ENCODE data around the gene GLRB.

DNA sequence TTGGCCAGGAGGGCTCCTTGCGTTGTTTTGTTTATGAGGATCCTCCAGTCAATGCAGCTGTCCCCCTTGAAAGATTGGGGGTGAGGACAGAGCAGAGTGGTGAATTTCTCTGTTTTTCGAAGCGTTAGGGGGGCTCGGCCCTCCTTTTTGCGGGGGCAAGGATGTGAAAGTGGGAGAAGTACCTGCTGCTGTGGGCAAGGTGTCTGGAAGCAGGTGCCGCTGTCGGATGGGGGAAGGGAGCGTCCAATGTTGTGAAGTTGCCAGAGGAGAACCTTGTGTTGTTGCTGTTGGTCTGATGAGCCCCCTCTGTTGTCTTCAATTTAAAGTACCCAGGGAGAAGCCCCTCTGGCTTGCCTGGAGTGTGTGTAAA lies 613 bp downstream of the GLRB start:
- no peak for TF ChIP-seq ATF2 (CRISPR knock-in tag; IDR thresholded peaks at IDR 0.05)
- TF ChIP-seq SPI1 (IDR thresholded peaks at IDR 0.05; ENCODE audit: borderline replicate concordance, low read depth, low read length), result no peak
- no peak for TF ChIP-seq CTCF (IDR thresholded peaks at IDR 0.05 in 2 of 3, conservative IDR thresholded peaks at IDR 0.05 in 1 of 3; ENCODE audit: insufficient read depth in 2 of 3, low read depth in 1 of 3, low read length in 3 of 3)
- no peak for TF ChIP-seq ZNF146 (CRISPR knock-in tag; IDR thresholded peaks at IDR 0.05; ENCODE audit: unreplicated experiment)
- TF ChIP-seq JUND (IDR thresholded peaks at IDR 0.05; ENCODE audit: borderline replicate concordance, low read depth, low read length), result no peak
- no peak for TF ChIP-seq JUND (tag; IDR thresholded peaks at IDR 0.05; ENCODE audit: borderline replicate concordance, low read depth, low read length)
- no peak for TF ChIP-seq TBP (optimal IDR thresholded peaks at IDR 0.05; ENCODE audit: low read depth, low read length)
- no peak for TF ChIP-seq E2F1 (CRISPR knock-in tag; IDR thresholded peaks at IDR 0.05)
- no peak for TF ChIP-seq ATF7 (IDR thresholded peaks at IDR 0.05)
- TF ChIP-seq U2AF2 (optimal IDR thresholded peaks at IDR 0.05; ENCODE audit: low read depth, low read length), result no peak
- no peak for TF ChIP-seq FIP1L1 (IDR thresholded peaks at IDR 0.05; ENCODE audit: low read depth, low read length, poor library complexity, severe bottlenecking)
- no peak for TF ChIP-seq POLR2A (conservative IDR thresholded peaks at IDR 0.05)

Measured in K562 (cell line).